Transverse colon (tissue), 4 donors: ENCODE data around the gene SH3PXD2B.

Experiments
- EP300 ChIP-seq: sonication (generic); formaldehyde crosslinking; IDR thresholded peaks from one replicate; pipeline ENCODE4 v1.6.1; 2017; ENCODE audit warnings: antibody characterized with exemption, low read depth
- POLR2A ChIP-seq: fragments of 450-650 bp; IDR thresholded peaks from one replicate; pipeline ENCODE4 v1.6.1; 2016; ENCODE audit warnings: antibody characterized with exemption, mild to moderate bottlenecking, moderate library complexity
- POLR2AphosphoS5 ChIP-seq, 3 donors: sonication (generic); formaldehyde crosslinking; IDR thresholded peaks; one replicate each; pipeline ENCODE4 v1.6.1; 2016; ENCODE audit warnings: antibody characterized with exemption in 3 of 3
- TF ChIP-seq, protein P1 (sequence below), 5 experiments: fragments of 200-600 bp in 3 of 5; fragments of 450-650 bp in 2 of 5; sonication (generic) in 3 of 5; IDR thresholded peaks; 1 replicate in 2 of 5; 2 replicates in 3 of 5; pipeline ENCODE4 v1.5.1; 2016 to 2017; ENCODE audit warnings: antibody characterized with exemption in 5 of 5, inconsistent platforms in 3 of 5, mild to moderate bottlenecking in 2 of 5, moderate library complexity in 1 of 5

DNA sequence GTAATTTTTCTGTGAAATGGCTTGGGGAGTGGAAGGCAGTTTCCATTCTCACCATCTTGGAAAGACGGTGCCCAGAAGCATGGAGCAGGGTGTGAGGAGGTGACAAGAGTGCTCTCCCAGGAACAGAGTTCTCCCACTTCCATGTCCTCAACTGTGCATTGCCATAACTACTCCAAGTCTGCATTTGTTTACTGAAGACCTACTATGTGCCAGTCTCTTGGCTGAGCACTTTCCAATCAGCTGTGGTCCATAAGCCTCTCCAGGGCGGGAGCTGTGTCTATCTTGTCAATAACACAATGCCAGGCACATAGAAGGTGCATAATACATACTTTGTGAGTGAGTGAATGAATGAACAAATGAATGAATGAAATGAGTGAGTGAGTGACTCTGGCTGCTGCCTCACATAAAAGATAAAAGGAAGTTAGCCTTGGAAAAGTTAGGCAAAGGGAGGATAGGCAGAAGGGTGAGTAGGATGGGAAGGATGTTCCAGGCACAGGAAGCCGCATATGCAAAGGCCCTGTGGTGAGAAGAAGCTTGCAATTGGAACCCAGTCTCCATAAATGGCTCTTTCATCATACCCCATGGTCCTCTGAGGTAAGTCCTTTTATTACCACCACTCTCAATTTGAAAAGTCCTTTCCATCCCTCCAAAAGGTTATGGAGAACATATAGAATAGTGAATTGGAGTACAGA is 31.3 kb upstream of the SH3PXD2B start:
- TF ChIP-seq POLR2A (no peak), POLR2AphosphoS5 (IDR thresholded peaks at IDR 0.05) (no peak), EP300 (no peak)
- TF ChIP-seq, protein P1, sequence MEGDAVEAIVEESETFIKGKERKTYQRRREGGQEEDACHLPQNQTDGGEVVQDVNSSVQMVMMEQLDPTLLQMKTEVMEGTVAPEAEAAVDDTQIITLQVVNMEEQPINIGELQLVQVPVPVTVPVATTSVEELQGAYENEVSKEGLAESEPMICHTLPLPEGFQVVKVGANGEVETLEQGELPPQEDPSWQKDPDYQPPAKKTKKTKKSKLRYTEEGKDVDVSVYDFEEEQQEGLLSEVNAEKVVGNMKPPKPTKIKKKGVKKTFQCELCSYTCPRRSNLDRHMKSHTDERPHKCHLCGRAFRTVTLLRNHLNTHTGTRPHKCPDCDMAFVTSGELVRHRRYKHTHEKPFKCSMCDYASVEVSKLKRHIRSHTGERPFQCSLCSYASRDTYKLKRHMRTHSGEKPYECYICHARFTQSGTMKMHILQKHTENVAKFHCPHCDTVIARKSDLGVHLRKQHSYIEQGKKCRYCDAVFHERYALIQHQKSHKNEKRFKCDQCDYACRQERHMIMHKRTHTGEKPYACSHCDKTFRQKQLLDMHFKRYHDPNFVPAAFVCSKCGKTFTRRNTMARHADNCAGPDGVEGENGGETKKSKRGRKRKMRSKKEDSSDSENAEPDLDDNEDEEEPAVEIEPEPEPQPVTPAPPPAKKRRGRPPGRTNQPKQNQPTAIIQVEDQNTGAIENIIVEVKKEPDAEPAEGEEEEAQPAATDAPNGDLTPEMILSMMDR (IDR thresholded peaks at IDR 0.05) = no peak
